Smooth muscle cell (in vitro differentiated cells): ENCODE measurements around the gene AIMP1. TPM values are rescaled to one million over a fixed set of nuclear protein-coding genes. Genes with fewer than 3 reads are reported as not detected.

Source experiments
- DNase-seq: peaks from one replicate; lab custom pipeline; 2025; ENCODE audit not compliant: unreplicated experiment; lab: John Stamatoyannopoulos, UW
- H2AFZ ChIP-seq: fragments of 200-600 bp; sonication (generic); 2 replicates; pipeline ENCODE4 v1.6.0; 2016; ENCODE audit warnings: antibody characterized with exemption, low read depth, mild to moderate bottlenecking
- H3F3A ChIP-seq: fragments of 200-600 bp; sonication (generic); 2 replicates; pipeline ENCODE4 v1.6.0; 2017; ENCODE audit warnings: antibody characterized with exemption, low read depth
- H3K27ac ChIP-seq: fragments of 200-600 bp; sonication (generic); 2 replicates; pipeline ENCODE4 v1.5.1; 2016; ENCODE audit warnings: low read depth, mild to moderate bottlenecking
- H3K27me3 ChIP-seq: fragments of 200-600 bp; sonication (generic); 2 replicates; pipeline ENCODE4 v1.6.1; 2016; ENCODE audit warnings: low read depth, mild to moderate bottlenecking
- H3K36me3 ChIP-seq: fragments of 200-600 bp; sonication (generic); 2 replicates; pipeline ENCODE4 v1.5.1; 2016; ENCODE audit warnings: low read depth
- H3K4me1 ChIP-seq: fragments of 200-600 bp; sonication (generic); 2 replicates; pipeline ENCODE4 v1.5.1; 2016; ENCODE audit warnings: low read depth
- H3K4me2 ChIP-seq: fragments of 200-600 bp; sonication (generic); 2 replicates; pipeline ENCODE4 v1.6.0; 2016; ENCODE audit warnings: mild to moderate bottlenecking
- H3K4me3 ChIP-seq: fragments of 200-600 bp; sonication (generic); 2 replicates; pipeline ENCODE4 v1.5.1; 2016; ENCODE audit warnings: mild to moderate bottlenecking
- H3K79me2 ChIP-seq: fragments of 200-600 bp; sonication (generic); 2 replicates; pipeline ENCODE4 v1.6.0; 2016; ENCODE audit warnings: low read depth, mild to moderate bottlenecking
- H3K9ac ChIP-seq: fragments of 200-600 bp; sonication (generic); 2 replicates; pipeline ENCODE4 v1.6.0; 2016; ENCODE audit warnings: low read depth
- H3K9me3 ChIP-seq: fragments of 200-600 bp; sonication (generic); replicated peaks from 2 replicates; pipeline ENCODE4 v1.5.1; 2016; ENCODE audit warnings: low read depth
- H4K20me1 ChIP-seq: fragments of 200-600 bp; sonication (generic); 2 replicates; pipeline ENCODE4 v1.6.0; 2016; ENCODE audit warnings: low read depth
- WGBS: methylation state at CpG from one replicate; pipeline ENCODE4 v1.1.7; 2016; ENCODE audit warnings: low lambda C conversion rate; 5-methylcytosine and 5-hydroxymethylcytosine counted together
- polyA plus RNA-seq: library from polyadenylated mRNA; unstranded; fragments of >200 nt; fragmentation: Nextera tagmentation; extraction: Ambion mirVana; gene quantifications from 2 replicates; pipeline ENCODE4 v1.2.1, GENCODE V29; 2016
- total RNA-seq: library from RNA; depleted of rRNA; stranded (reverse); fragments of >200 nt; gene quantifications from 2 replicates; pipeline ENCODE4 v1.2.3, GENCODE V29; 2014
- TF ChIP-seq, protein P1 (sequence below): fragments of 200-600 bp; sonication (generic); IDR thresholded peaks from 2 replicates; pipeline ENCODE4 v1.5.1; 2017; ENCODE audit warnings: borderline replicate concordance, mild to moderate bottlenecking, antibody characterized with exemption; ENCODE audit not compliant: insufficient read depth, poor library complexity, severe bottlenecking

The AIMP1 gene
- total and polyA plus RNA-seq, 2 experiments from 2014 or later = 35.1 to 58.5 TPM

GRCh38 chr4:106325800-106326199 is 9.4 kb downstream of the AIMP1 start:
- TF ChIP-seq, protein P1, sequence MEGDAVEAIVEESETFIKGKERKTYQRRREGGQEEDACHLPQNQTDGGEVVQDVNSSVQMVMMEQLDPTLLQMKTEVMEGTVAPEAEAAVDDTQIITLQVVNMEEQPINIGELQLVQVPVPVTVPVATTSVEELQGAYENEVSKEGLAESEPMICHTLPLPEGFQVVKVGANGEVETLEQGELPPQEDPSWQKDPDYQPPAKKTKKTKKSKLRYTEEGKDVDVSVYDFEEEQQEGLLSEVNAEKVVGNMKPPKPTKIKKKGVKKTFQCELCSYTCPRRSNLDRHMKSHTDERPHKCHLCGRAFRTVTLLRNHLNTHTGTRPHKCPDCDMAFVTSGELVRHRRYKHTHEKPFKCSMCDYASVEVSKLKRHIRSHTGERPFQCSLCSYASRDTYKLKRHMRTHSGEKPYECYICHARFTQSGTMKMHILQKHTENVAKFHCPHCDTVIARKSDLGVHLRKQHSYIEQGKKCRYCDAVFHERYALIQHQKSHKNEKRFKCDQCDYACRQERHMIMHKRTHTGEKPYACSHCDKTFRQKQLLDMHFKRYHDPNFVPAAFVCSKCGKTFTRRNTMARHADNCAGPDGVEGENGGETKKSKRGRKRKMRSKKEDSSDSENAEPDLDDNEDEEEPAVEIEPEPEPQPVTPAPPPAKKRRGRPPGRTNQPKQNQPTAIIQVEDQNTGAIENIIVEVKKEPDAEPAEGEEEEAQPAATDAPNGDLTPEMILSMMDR = no peak
- no peak overlapping the region for H3K4me2 ChIP-seq
- no peak for DNase-seq
- peaks cover 19% of the 10 kb centered on the region for H4K20me1 ChIP-seq
- H3K27ac ChIP-seq = no peak overlapping the region
- H3K4me1 ChIP-seq = no peaks in the 10 kb centered on the region
- H3F3A ChIP-seq = no peaks in the 10 kb centered on the region
- no peaks in the 10 kb centered on the region for H3K27me3 ChIP-seq
- H2AFZ ChIP-seq = no peak overlapping the region
- H3K36me3 ChIP-seq = peaks cover 18% of the 10 kb centered on the region
- H3K9me3 ChIP-seq = no peaks in the 10 kb centered on the region
- no peak overlapping the region for H3K9ac ChIP-seq
- peaks cover 30% of the 10 kb centered on the region for H3K79me2 ChIP-seq
- no peak overlapping the region for H3K4me3 ChIP-seq

- Histone ChIP-seq H3K79me2 (peaks cover 11% of the 10 kb centered on the region), H3K9me3 (no peaks in the 10 kb centered on the region), H4K20me1 (peaks cover 8% of the 10 kb centered on the region), H3K4me2 (no peak overlapping the region), H3K27me3 (no peaks in the 10 kb centered on the region), H3K4me1 (no peaks in the 10 kb centered on the region), H3K9ac (no peak overlapping the region), H2AFZ (no peak overlapping the region), H3K4me3 (no peak overlapping the region), H3F3A (no peaks in the 10 kb centered on the region), H3K36me3 (peaks cover 32% of the 10 kb centered on the region), H3K27ac (no peak overlapping the region)
- WGBS = 50% methylated on average over 1 of the region's 1 CpG
- no peak for DNase-seq
- TF ChIP-seq, protein P1 = peak; percentile 71
Observed at GRCh38 chr4:106329041-106329618, 12.8 kb downstream of the AIMP1 start.

- TF ChIP-seq, protein P1 = no peak
- H3K36me3 ChIP-seq = peaks cover 45% of the 10 kb centered on the region
Observed at GRCh38 chr4:106333186-106333585, 16.8 kb downstream of the AIMP1 start.

More at GRCh38 chr4:106333186-106333585, 16.8 kb downstream of the AIMP1 start:
- H3K4me2 ChIP-seq = no peak overlapping the region
- peaks cover 3% of the 10 kb centered on the region for H3K79me2 ChIP-seq
- WGBS = 94% methylated on average over 5 of the region's 5 CpGs
- no peaks in the 10 kb centered on the region for H3K27me3 ChIP-seq
- H3K4me3 ChIP-seq = no peak overlapping the region
- no peak for DNase-seq
- no peak overlapping the region for H3K9ac ChIP-seq
- H2AFZ ChIP-seq = no peak overlapping the region
- H3K27ac ChIP-seq = no peak overlapping the region
- no peaks in the 10 kb centered on the region for H3K9me3 ChIP-seq
- peaks cover 3% of the 10 kb centered on the region for H4K20me1 ChIP-seq
- no peaks in the 10 kb centered on the region for H3F3A ChIP-seq
- H3K4me1 ChIP-seq = no peaks in the 10 kb centered on the region
